ENCODE results near the gene SNAPC4. TPM values are rescaled to one million over a fixed set of nuclear protein-coding genes. Genes with fewer than 3 reads are reported as not detected.

Gene SNAPC4
- total RNA-seq, 1 experiment from 2014 or later, result 29.7 TPM

DNA sequence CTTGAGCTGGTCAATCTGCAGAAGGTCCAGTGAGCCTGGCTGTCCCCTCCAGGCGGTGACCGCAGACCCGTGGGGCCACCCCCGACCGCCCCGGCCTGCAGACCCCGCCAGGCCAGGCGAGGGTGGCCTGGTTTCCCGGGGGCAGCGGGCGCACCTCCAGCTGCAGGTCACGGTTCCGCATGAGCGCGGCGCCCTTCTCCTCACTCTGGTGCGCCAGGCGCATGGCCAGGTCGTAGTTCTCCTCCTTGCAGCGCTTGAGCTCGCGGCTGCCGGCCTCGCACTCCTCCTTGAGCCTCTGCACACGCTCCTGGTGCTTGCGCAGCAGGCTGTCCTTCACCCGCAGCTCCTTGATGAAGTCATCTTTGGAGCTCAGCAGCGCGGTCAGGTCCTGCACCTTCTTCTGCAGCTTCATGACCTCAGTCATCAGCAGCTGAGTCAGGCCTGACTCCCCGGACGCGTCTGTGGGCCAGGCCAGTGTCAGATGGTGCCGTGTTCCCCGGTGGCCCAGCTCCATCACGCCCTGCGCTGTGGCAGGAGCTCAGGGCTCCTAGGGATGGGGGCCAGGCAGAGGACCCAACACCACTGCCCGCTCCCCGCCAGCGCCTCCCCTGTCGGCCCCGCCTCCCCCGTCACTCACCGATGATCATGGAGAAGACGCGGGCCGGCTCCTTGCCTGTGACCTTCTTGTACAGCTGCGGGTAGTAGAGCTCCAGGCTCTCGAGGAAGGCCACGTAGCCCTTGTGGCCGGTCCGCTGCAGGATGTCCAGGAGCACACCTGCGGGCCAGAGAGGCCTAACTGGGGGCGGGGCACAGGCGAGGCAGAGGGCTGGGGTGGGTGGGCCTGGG is 29.1 kb downstream of the SNAPC4 start:
- H3K27ac ChIP-seq (ENCODE audit: insufficient read length, low read depth, low read length), result no peak overlapping the region
- no peak overlapping the region for H2AK5ac ChIP-seq (ENCODE audit: insufficient read length, low read length)
- H3K23ac ChIP-seq (ENCODE audit: insufficient read length, low read depth, low read length), result no peak overlapping the region
- peaks cover 0 to 10% (median 6%) of the 10 kb centered on the region in 3 experiments; a peak in 4 of 7 replicates for H3K36me3 Mint-ChIP-seq (ENCODE audit: insufficient read depth in 1 of 3, low read depth in 3 of 3)
- no peak overlapping the region for H2BK20ac ChIP-seq (ENCODE audit: low read depth, low read length, poor library complexity, severe bottlenecking)
- H3K79me1 ChIP-seq (ENCODE audit: insufficient read depth, low read depth, low read length, poor library complexity, severe bottlenecking), result no peaks in the 10 kb centered on the region
- H4K91ac ChIP-seq (ENCODE audit: insufficient read length, low read depth, low read length), result no peak overlapping the region
- no peak overlapping the region for H2BK5ac ChIP-seq (ENCODE audit: insufficient read length, low read length)
- H3K9me3 ChIP-seq (ENCODE audit: control insufficient read depth, low read depth, low read length), result no peaks in the 10 kb centered on the region
- no peaks in the 10 kb centered on the region for H4K20me1 ChIP-seq (ENCODE audit: control insufficient read depth, insufficient read depth, insufficient read length)
- H3K9ac ChIP-seq (ENCODE audit: extremely low read depth, insufficient read length, low read length), result no peak overlapping the region
- H3K14ac ChIP-seq (ENCODE audit: insufficient read depth, low read length), result no peak overlapping the region; the same call in 1 of the 2 replicates
- H3K4ac ChIP-seq (ENCODE audit: low read depth, low read length), result no peak overlapping the region
- H3K4me2 ChIP-seq (ENCODE audit: insufficient read depth, insufficient read length, low read length), result no peak overlapping the region
- no peak overlapping the region for H2BK15ac ChIP-seq (ENCODE audit: low read depth, low read length)
- no peaks in the 10 kb centered on the region for H3K27me3 ChIP-seq (ENCODE audit: insufficient read depth, low read length)
- no peak overlapping the region for H2AFZ ChIP-seq (ENCODE audit: low read length)
- no peak overlapping the region for H3K56ac ChIP-seq (ENCODE audit: insufficient read length, low read depth, low read length)
- no peak overlapping the region for H2BK120ac ChIP-seq (ENCODE audit: low read depth, low read length, poor library complexity, severe bottlenecking)
- no peaks in the 10 kb centered on the region for H3K79me2 ChIP-seq (ENCODE audit: insufficient read depth, low read length)
- H4K5ac ChIP-seq (ENCODE audit: insufficient read length, low read depth, low read length), result no peak overlapping the region
- peaks cover 1% of the 10 kb centered on the region; the same call in 1 of the 2 replicates for H3K27me3 Mint-ChIP-seq (ENCODE audit: low read depth)
- H4K8ac ChIP-seq (replicated peaks; ENCODE audit: insufficient read length, low read depth, low read length), result no peak overlapping the region
- H3K9me3 Mint-ChIP-seq, result no peaks in the 10 kb centered on the region
- no peak overlapping the region for H3T11ph ChIP-seq (ENCODE audit: low read length)
- H3K18ac ChIP-seq (ENCODE audit: insufficient read length, low read depth, low read length), result no peak overlapping the region
- no CpG with 5 or more reads among the region's 54 CpGs for WGBS (ENCODE audit: extremely low coverage, insufficient read length, low lambda C conversion rate)
- no peak for DNase-seq
- H2BK12ac ChIP-seq (ENCODE audit: insufficient read length, low read depth, low read length), result no peak overlapping the region
- no peak overlapping the region for H3K4me3 Mint-ChIP-seq
- H3K4me1 Mint-ChIP-seq, result peaks cover 0 to 5% of the 10 kb centered on the region in 2 experiments; a peak in 1 of 4 replicates
- H3K4me1 ChIP-seq (ENCODE audit: insufficient read depth, low read length), result no peaks in the 10 kb centered on the region
- H3K23me2 ChIP-seq (ENCODE audit: insufficient read length, low read depth, low read length, poor library complexity, severe bottlenecking), result no peaks in the 10 kb centered on the region
- H3K27ac Mint-ChIP-seq, result 0 out of 7 replicates have a peak overlapping the region, but pooled peaks of 1 of the 3 experiments have one; percentile 77
- TF ChIP-seq, protein P1, sequence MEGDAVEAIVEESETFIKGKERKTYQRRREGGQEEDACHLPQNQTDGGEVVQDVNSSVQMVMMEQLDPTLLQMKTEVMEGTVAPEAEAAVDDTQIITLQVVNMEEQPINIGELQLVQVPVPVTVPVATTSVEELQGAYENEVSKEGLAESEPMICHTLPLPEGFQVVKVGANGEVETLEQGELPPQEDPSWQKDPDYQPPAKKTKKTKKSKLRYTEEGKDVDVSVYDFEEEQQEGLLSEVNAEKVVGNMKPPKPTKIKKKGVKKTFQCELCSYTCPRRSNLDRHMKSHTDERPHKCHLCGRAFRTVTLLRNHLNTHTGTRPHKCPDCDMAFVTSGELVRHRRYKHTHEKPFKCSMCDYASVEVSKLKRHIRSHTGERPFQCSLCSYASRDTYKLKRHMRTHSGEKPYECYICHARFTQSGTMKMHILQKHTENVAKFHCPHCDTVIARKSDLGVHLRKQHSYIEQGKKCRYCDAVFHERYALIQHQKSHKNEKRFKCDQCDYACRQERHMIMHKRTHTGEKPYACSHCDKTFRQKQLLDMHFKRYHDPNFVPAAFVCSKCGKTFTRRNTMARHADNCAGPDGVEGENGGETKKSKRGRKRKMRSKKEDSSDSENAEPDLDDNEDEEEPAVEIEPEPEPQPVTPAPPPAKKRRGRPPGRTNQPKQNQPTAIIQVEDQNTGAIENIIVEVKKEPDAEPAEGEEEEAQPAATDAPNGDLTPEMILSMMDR (conservative IDR thresholded peaks at IDR 0.05), result no peak
